T-helper 9 cell (primary cell): ENCODE data around the gene INPP5B.

Experiments
- DNase-seq: peaks from one replicate; pipeline ENCODE4 v3.0.0-alpha.2; 2020

INPP5B gene

DNA sequence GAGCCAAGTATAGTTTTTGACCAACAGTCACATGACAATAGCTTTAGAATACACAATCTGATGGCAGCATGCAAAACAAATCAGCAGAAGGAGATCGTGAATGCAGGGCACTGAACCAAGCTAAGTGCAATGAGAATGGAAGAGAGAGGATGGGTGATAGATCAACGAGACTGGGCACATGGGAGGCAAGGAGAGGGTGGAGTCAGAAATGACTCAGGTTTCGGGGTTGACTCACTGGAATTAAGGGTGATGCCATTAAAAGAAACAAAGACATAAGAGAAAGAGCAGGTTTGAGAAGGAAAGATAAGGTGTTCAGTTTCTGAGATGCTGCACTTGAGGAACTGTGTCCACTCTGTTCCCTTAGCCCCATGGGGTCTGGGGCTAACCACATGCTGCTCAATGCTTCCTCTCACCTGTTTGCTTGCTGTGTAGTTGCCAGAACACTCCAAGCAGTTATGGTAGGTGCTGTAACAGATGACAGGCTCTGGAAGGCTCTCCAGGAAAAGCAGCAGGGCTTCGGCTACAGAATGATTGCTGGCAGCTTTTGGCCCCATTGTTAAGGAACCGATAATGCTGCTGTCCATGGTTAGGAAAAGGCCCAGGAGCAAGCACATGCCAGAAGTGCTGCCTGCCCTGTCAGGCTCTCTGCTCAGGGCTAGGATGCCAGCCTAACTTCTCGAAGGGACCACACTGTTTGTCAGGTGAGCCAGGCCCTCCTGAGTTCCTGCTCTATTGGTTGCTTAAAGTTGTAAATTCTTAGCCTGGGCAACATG is 81.3 kb downstream of the INPP5B start:
- DNase-seq: no peak

DNA sequence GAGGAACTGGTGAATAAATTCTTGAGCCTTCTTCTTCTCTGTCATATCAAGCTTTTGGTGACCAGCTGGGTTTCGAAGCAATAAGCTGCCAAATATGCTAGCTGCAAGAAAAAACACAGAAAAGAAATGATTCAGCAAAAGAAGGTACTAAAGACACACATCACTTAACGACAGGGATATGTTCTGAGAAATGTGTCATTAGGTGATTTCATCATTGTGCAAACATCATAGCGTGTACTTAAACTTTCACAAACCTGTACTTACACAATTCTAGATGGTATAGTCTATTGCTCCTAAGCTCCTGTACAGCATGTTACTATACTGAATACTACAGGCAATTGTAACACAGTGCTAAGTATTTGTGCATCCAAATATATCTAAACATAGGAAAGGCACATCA is 84.5 kb downstream of the INPP5B start:
- DNase-seq: no peak

GRCh38 chr1:37861151-37861550 is 85.7 kb downstream of the INPP5B start:
- DNase-seq: no peak

DNA sequence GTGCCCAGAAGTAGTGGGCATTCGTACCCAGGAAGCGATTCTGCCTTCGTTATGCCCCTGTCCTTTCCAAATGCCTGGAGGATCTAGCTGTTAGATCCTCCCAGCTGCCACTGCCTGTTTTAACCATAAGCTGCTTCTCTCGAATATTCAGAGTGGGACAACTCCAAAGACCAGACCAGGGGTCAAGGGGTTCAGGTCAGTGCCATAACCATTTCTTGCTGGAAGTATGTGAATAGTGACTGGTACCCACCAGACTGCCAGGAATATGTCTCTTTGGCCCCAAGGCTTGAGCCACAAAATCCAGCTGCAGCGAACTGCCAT is 86.5 kb downstream of the INPP5B start:
- DNase-seq: no peak

DNA sequence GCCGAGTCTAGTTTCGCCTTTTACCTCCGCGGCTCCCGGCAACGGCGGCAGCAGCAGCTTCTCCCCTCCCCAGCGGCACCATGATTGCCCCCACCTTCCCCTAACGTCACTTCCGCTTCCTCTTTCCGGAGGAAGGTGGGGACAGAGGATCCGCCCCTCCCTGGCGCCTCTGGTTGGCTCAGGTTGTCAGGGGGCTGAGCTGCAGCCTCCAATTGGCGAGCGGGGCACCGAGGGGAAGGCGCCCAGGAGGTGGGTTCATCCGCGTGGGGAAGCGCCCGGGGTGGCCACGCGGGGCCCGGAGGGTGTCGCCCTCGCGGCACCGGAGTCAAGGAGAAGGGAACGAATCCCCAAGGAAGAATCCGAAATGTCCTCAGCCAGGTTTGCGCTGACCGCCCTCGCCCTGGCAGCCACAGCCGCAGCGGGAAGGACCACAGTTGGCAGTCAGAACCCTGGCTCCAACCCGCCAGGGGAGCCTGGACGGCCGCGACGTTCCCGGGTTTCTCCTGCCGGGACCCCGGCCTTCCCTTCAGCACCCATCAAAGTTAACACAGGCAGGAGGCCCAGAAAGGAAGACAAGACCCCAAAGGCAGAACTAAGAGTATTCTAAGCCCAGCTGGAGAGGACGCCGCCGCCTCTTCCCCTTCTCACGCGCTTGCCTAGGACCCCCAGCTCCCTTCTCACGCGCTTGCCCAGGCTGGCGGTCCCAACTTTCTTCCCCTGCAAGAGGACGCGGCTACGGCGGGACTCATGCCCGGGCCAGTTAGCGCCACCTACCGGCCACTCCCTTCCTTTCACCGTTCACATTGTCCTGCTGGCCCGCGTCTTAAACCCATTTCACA is 87.1 kb downstream of the INPP5B start, which contains the start of gene MTF1:
MTF1 (minus strand) TSS at position 86 of the 839 bp plus-strand sequence. CDS start 1,934 bp downstream, outside the sequence.
- DNase-seq: peak; percentile 93

- DNase-seq: no peak
Measured at GRCh38 chr1:37858931-37859506, 87.8 kb downstream of the INPP5B start.

GRCh38 chr1:37854406-37854805 is 92.4 kb downstream of the INPP5B start:
- no peak for DNase-seq

DNA sequence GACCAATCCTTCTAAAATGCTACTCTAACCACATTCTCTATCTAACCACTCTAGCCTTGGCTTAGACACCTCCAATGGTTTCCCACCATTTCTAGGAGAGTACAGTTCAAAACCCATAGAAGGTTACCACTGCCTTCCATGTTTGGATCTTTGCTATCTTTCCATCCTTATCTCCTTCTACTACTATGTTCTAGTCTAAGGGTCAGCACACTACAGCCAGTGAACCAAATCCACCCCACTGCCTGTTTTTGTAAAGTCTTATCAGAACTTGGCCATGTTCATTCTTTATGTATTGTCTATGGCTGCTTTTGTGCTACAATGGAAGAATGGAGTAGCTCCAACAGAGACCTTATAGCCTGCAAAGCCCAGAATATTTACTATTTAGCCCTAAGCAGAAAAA is 93.7 kb downstream of the INPP5B start:
- DNase-seq: no peak

- no peak for DNase-seq
Measured at GRCh38 chr1:37851782-37852210, 95.1 kb downstream of the INPP5B start.

DNA sequence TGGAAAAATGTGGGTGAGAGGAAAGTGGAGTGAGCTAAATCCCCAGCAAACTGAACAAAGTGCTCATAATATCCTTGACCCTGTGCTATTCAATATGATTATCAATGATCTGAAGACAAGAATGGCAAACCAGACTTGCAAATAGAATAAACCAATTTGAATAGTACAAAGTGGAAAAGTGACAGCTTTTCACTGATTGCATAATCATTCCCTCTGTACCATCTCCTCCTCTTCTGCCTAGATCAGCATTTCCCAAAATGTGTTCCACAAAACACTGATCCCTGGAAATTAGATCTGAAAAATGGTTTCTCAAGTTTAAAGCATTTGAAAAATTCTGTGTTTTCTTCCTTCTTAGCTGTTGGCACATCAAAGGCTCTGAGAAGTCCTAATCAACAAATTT is 95.6 kb downstream of the INPP5B start:
- DNase-seq: no peak

GRCh38 chr1:37850352-37850955 is 96.4 kb downstream of the INPP5B start:
- no peak for DNase-seq

DNA sequence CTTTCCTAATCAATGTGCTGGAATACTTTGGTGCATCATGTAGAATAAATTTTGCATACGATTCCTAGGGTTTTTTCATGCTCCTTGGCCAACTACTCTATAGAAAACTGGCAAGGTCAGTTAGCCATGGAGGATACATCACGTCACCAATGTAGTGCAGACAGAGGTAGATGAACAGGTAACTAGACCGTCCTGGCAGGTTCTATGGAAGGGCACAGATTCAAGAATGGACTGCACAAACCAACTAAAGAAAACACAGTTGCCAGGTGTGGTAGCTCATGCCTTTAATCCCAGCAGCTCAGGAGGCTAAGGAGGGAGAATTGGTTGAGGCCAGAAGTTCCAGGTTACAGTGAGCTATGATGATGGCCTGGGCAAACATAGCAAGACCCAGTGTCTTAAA is 97.4 kb downstream of the INPP5B start:
- no peak for DNase-seq

DNA sequence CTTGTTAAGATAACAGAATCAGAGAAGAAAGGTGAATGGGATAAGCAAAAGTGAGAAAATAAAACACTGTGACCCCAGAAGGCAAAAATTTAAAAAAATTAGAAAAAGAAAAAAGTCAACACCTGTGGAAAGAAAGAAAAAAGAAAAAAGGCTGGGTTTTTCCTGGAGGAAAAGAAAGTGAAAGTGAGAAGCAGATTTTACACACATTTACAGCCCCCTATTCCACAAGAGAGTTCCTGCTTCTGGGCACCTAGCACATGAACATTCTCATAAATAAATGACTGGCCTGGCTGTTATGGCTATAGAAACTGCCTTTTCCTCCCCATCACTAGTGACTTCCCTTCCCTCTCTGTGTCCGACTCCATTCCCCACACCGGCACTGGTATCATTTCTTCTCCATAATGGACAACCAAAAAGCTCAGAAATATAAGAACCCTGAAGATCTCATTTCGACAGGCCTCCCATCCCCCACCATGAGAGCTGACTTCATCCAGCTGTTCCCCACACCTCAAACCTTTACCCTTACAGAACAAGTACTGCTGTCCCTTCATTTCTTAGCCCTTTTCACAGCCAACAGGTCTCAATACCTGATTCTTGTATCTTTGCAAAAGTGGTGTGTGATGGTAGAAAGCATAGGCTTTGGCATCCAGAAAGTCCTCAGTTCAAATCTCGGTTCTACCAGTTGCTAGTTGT is 100.1 kb downstream of the INPP5B start:
- no peak for DNase-seq

DNA sequence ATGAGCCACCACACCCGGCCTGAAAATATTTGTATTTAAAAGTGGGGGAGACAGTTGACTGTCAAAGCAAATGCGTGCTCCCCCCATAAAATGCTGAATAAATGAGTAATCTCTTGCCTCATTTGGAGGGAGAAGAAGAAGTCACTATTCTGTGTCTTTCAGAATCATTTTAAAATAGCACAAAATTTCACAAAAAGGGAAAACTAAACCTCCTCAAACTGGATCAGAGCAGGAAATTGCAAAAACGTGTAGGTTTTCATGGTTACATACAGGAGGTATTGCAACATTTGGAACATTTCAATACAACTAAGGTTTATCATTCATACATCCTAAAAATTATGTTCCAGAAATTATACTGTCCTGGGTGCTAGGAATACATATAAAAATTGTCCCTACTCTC is 101.1 kb downstream of the INPP5B start:
- no peak for DNase-seq

DNA sequence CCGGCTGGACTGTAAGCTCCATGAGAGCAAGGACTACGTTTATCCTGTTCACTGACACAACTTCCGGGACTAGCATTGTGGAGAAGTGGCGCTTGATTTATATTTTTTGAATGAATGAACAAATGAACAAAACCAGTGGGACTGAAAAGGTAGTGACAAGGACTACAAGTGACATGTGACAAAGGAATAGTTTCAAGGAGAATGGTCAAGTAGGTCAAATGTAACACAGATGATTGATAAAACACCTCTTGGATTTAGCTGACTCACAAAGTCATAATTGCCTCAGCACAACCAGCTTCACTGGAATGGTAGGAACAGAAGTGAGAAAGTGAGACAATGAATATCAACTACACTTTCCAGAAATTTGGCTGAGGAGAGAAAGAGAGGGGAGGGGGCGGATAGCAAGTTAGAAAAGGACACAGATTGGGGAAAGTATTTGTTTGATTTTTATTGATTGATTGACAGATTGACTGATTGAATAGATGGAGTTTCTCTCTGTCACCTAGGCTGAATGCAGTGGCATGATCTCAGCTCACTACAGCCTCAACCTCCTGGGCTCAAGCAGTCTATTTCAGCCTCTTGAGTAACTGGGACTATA is 101.7 kb downstream of the INPP5B start:
- DNase-seq: no peak

GRCh38 chr1:37844536-37844935 is 102.3 kb downstream of the INPP5B start:
- no peak for DNase-seq

GRCh38 chr1:37841652-37842051 is 105.2 kb downstream of the INPP5B start:
- DNase-seq: no peak

- DNase-seq: no peak
Measured at GRCh38 chr1:37840711-37841110, 106.1 kb downstream of the INPP5B start.

DNA sequence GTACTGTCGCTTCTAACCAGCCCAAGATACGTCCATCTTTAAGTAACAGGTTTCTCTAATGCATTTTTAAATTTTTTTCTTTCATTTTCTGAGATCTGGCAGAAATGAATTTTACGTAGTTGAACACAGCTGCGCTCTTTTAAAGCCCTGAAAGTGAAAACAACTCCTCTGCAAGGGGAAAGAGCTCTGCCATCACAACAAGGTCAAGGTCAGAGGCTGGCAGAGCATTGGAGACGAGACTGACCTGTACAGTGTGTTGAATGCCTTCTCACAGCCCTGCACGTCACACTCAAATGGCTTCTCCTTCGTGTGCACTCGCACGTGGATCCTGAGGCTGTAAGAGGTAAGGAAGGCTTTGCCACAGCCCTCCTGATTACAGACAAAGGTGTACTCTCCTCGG is 107.2 kb downstream of the INPP5B start:
- no peak for DNase-seq

- DNase-seq: no peak
Measured at GRCh38 chr1:37836788-37837187, 110.1 kb downstream of the INPP5B start.

DNA sequence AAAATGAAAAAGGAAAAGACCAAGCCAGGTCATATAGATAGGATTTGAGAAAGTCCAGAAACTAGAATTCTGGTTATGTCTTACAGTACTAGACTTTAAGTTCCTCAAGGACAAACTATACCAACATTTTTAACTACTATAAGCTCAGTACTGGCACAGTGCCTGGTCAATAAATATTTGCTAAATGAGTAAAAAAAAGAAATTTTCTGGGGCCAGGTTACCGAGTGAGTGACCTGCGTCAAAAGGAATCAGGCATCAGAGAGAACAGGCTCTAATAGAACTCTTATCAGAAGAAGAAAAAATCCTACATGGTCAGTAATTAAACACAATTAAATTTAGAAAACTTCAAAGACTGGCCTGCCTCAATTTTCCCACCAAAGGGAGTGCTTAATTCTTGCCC is 115.0 kb downstream of the INPP5B start:
- no peak for DNase-seq

DNA sequence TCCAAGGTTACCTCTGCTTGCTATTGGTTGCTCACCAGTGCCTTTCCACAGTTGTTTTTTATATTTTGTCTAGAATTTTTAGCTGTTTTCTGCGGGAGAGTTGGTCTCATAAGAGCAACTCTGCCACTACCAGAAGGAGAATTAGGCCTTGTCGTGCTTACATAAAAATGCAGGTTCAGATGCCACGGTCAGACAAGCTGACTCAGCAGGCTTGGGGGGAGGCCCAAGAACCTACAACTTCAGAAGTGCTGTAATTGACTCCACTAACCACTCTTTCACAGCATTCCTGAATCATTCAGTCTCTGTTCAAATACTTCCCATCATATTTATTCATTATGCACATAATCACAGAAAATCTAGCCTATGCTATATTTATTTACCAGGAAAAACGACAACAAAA is 115.7 kb downstream of the INPP5B start:
- DNase-seq: no peak
